ENCODE results near the gene RHOBTB1.

DNA sequence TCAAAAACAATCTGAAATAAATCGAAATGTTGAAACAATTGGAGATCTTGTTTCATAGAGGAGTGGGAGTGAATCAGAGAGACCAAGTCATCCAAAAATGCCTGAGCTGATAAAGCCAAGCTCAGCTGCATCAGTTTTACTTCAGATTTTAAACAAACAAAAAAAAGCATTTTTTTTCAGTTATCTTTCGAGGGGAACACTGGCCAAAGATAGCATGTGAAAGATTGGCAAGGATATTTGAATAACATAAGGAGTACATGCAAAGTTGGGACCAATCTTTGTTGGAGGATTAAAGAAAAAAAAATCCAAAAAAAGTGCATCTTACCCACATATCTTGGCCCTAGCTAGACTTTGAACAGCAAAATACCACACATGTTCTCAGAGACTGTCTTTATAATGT lies 47.2 kb downstream of the RHOBTB1 start:
- TF ChIP-seq, protein P1, sequence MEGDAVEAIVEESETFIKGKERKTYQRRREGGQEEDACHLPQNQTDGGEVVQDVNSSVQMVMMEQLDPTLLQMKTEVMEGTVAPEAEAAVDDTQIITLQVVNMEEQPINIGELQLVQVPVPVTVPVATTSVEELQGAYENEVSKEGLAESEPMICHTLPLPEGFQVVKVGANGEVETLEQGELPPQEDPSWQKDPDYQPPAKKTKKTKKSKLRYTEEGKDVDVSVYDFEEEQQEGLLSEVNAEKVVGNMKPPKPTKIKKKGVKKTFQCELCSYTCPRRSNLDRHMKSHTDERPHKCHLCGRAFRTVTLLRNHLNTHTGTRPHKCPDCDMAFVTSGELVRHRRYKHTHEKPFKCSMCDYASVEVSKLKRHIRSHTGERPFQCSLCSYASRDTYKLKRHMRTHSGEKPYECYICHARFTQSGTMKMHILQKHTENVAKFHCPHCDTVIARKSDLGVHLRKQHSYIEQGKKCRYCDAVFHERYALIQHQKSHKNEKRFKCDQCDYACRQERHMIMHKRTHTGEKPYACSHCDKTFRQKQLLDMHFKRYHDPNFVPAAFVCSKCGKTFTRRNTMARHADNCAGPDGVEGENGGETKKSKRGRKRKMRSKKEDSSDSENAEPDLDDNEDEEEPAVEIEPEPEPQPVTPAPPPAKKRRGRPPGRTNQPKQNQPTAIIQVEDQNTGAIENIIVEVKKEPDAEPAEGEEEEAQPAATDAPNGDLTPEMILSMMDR (conservative IDR thresholded peaks at IDR 0.05; ENCODE audit: low read length): no peak
- TF ChIP-seq EZH2phosphoT487 (IDR thresholded peaks at IDR 0.05; ENCODE audit: borderline replicate concordance): no peak

Measured in Loucy (cell line).